DOHH2 (cell line): ENCODE results near the gene OR13A1.

ENCODE experiments used
- CTCF ChIP-seq: fragments of 200-600 bp; sonication (generic); IDR thresholded peaks from one replicate; pipeline ENCODE4 v1.5.1; 2014; ENCODE audit warnings: antibody characterized with exemption, mild to moderate bottlenecking, low read depth, low read length; ENCODE audit not compliant: poor library complexity, severe bottlenecking
- EZH2phosphoT487 ChIP-seq: fragments of 200-600 bp; sonication (generic); IDR thresholded peaks from 2 replicates; pipeline ENCODE4 v1.6.1; 2017; ENCODE audit warnings: borderline replicate concordance, mild to moderate bottlenecking, antibody characterized with exemption, low read length, moderate library complexity, mixed read lengths

- TF ChIP-seq CTCF = no peak
- TF ChIP-seq EZH2phosphoT487 = no peak
These were observed 37.8 kb upstream of the OR13A1 start for GRCh38 chr10:45353186-45353585.
